Psoas muscle (tissue), 8 donors: ENCODE results near the gene FAM228A. TPM values are rescaled to one million over a fixed set of nuclear protein-coding genes. Genes with fewer than 3 reads are reported as not detected.
"Not testable (repeated sequence)": the region's sequence is repeated elsewhere in the genome, so short reads cannot be mapped to it uniquely, and the experiment has no call there.

Source experiments
- ATAC-seq, 4 donors: fragments of 200-7000 bp; cut with Tn5 transposase; one replicate each; pipeline ENCODE4 v1.9.1; 2020; ENCODE audit warnings: moderate library complexity in 3 of 4, mild to moderate bottlenecking in 2 of 4
- DNase-seq, 2 donors: peaks; one replicate each; pipeline ENCODE4 v3.0.0-alpha.2; 2020
- H3K27ac ChIP-seq: fragments of 200-600 bp; one replicate; pipeline ENCODE4 v1.8.0; 2022
- H3K27me3 ChIP-seq, 3 donors: fragments of 200-600 bp in 1 of 3; one replicate each; pipeline versions ENCODE4 v1.6.1 to v1.8.0; 2013 to 2022; ENCODE audit warnings: low read length in 2 of 3, mild to moderate bottlenecking in 2 of 3, moderate library complexity in 1 of 3; ENCODE audit not compliant: insufficient read depth in 3 of 3
- H3K36me3 ChIP-seq, 2 donors: fragments of 200-600 bp in 1 of 2; one replicate each; pipeline versions ENCODE4 v1.6.1 to v1.8.0; 2013 to 2022; ENCODE audit warnings: low read depth in 1 of 2, mild to moderate bottlenecking in 1 of 2, moderate library complexity in 1 of 2; ENCODE audit not compliant: insufficient read depth in 1 of 2
- H3K4me1 ChIP-seq: fragments of 200-600 bp; one replicate; pipeline ENCODE4 v1.8.0; 2022
- H3K4me3 ChIP-seq: fragments of 200-600 bp; one replicate; pipeline ENCODE4 v1.8.0; 2022; ENCODE audit warnings: mild to moderate bottlenecking
- H3K9me3 ChIP-seq: fragments of 200-600 bp; one replicate; pipeline ENCODE4 v1.8.0; 2022
- WGBS, 3 donors: extraction: QIAGEN DNeasy Blood & Tissue Kit; methylation state at CpG; one replicate each; pipeline versions ENCODE4 v1.1.6 to v1.1.7; 2013; 5-methylcytosine and 5-hydroxymethylcytosine counted together
- intact Hi-C, 2 donors: fragments of 100-400 bp; cut with DNase I; formaldehyde crosslinking; loops; one replicate each; pipeline versions ENCODE4 v1.11.0 to v1.14.2; 2022
- polyA plus RNA-seq, 3 donors: library from polyadenylated mRNA; stranded (reverse); fragments of 200-250 nt; gene quantifications; one replicate each; pipeline ENCODE4 v1.2.3, GENCODE V29; 2013
- total RNA-seq, 4 donors: library from RNA; stranded (reverse); fragmentation: NEBNext Ultra II Directional in 2 of 4; extraction: Animal tissue kit (Norgen Biotek cat#: 25700) in 2 of 4; gene quantifications; one replicate each; pipeline versions ENCODE4 v1.2.1 to v1.2.4, GENCODE V29; 2021 to 2023
- TF ChIP-seq, protein P1 (sequence below): fragments of 200-600 bp; IDR thresholded peaks from one replicate; pipeline ENCODE4 v1.8.0; 2022; ENCODE audit warnings: antibody characterized with exemption
- donor health status: healthy with polysubstance abuse.
- donor health status: DM: no; HTN: no; CAD: no; lungs with moderate emphysema.
- donor health status: Bipolar disorder and iron deficiency.
- donor health status: healthy.
- donor health status: DM: yes; HTN: yes; CAD: no.
- donor health status: DM: no; HTN: no; CAD: no.
- donor health status: DM: no; HTN: no; CAD: no.
- donor health status: DM: yes; HTN: yes; CAD: no.

The FAM228A gene
- total and polyA plus RNA-seq, 7 donors, result 0.04 to 0.69 (median 0.37) TPM; not detected in 1

DNA sequence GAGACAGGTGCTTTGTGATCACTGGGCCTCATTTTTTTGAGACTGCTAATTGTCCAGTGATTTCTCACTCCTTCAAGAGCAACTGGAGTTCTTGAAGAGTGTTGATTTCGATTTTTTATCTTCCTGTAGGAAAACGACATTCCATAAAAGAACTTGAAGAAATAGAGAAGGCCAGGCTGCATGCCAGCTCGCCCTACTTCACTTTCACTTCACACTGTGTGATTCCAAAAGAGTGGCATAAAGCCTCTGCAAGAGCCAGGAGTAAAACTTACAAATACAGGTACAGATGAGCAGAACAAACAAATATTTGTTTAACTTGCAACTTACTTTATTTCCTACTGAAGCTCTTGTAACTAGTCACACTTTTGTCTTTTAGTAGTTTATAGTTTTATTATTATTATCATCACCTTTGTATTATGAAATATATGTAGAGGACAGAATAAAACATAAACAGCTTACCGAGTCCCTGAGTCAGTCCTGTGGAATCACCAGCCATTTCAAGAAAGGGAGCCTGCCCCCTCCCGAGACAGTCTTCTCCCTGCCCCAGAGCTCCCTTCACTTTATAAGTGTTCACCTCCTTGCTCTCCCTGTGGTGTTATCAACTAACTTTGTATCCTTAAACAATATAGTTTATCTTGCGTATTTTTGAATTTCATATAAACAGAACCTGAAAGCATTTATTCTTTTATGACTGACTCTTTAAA, 8.7 kb downstream of the FAM228A start:
- no peaks in the 10 kb centered on the region for H3K27me3 ChIP-seq
- no peak overlapping the region for H3K27ac ChIP-seq
- ATAC-seq, result no peak
- DNase-seq, result no peak
- H3K4me3 ChIP-seq, result no peak overlapping the region
- H3K9me3 ChIP-seq, result no peaks in the 10 kb centered on the region
- WGBS, 3 donors, result 81 to 82% (median 82%) methylated on average over 6 of the region's 6 CpGs
- intact Hi-C loops, result no loop called here
- no peaks in the 10 kb centered on the region for H3K36me3 ChIP-seq
- no peaks in the 10 kb centered on the region for H3K4me1 ChIP-seq
- TF ChIP-seq, protein P1, sequence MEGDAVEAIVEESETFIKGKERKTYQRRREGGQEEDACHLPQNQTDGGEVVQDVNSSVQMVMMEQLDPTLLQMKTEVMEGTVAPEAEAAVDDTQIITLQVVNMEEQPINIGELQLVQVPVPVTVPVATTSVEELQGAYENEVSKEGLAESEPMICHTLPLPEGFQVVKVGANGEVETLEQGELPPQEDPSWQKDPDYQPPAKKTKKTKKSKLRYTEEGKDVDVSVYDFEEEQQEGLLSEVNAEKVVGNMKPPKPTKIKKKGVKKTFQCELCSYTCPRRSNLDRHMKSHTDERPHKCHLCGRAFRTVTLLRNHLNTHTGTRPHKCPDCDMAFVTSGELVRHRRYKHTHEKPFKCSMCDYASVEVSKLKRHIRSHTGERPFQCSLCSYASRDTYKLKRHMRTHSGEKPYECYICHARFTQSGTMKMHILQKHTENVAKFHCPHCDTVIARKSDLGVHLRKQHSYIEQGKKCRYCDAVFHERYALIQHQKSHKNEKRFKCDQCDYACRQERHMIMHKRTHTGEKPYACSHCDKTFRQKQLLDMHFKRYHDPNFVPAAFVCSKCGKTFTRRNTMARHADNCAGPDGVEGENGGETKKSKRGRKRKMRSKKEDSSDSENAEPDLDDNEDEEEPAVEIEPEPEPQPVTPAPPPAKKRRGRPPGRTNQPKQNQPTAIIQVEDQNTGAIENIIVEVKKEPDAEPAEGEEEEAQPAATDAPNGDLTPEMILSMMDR, result no peak

DNA sequence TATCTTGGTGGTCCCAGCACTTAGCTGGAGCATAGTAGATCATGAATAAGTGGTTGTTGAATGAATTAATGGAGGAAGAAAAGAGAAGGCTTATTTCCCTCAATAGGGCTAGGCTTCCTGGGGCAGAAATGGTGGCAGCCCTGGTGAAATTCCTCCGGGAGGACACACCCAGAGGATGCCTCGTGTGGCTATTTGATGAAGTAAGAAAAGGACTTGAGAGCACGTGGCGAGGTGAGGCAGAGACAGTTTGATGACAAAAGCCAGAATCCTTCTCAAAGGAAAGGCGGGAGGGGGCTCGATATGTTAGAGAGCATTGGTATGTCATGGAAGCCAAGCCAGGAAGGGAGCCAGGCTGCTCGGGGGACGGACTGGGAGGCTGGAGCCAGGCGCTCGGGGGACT, 14.7 kb downstream of the FAM228A start:
- no peak for ATAC-seq

DNA sequence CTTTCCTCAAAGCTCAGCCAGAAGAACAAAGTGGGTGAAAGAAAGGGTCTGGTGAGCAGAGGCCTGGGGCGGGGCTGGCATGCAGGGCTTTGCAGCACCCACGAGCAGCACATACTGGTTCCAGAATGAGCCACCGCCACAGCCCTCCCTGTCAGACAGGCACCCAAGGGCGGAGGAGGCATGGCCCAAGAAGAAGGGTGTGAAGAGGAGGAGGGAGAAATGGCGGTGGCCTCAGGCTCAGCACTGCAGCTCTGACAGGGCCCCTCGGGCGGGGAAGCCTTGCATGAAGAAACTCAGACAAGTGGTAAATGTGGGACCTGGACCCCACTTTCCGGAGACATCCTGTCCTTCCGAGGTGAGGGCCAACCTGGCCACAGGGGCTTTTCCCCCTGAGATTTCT, 15.7 kb downstream of the FAM228A start:
- Histone ChIP-seq H3K27me3 (no peaks in the 10 kb centered on the region), H3K27ac (no peak overlapping the region), H3K9me3 (no peaks in the 10 kb centered on the region), H3K36me3 (no peaks in the 10 kb centered on the region), H3K4me3 (no peak overlapping the region), H3K4me1 (no peaks in the 10 kb centered on the region)
- TF ChIP-seq, protein P1, result no peak
- WGBS, 3 donors, result 88 to 92% (median 91%) methylated on average over 8 to 9 of the region's 9 CpGs
- ATAC-seq (no peak), DNase-seq (no peak)
- intact Hi-C loops, result no loop called here

More for the DNA sequence above, 14.7 kb downstream of the FAM228A start:
- Histone ChIP-seq H3K9me3 (no peaks in the 10 kb centered on the region), H3K27me3 (no peaks in the 10 kb centered on the region), H3K27ac (no peak overlapping the region), H3K4me3 (no peak overlapping the region), H3K4me1 (no peaks in the 10 kb centered on the region), H3K36me3 (no peaks in the 10 kb centered on the region)
- TF ChIP-seq, protein P1, result no peak
- DNase-seq, result no peak
- intact Hi-C loops, result no loop called here
- WGBS, 3 donors, result 81 to 86% (median 85%) methylated on average over 10 of the region's 10 CpGs

DNA sequence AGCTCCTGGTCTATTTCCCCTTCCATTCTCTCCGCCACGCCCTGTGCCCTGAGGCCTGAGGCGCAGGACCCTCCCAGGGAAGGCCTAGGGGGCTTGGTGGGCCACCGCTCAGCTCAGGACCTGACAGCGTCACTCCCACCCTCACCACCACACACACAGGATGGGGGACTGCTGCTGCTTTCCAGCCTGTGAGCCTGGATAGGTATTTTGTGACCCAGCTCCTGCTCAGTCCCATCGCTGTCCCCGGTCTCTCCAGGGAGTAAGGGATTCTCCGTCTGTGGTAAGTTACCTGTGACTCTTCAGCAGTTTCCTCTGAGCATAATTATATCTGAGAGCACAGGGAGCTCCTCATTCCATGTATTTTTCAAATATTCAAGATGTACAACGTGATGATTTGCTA, 16.3 kb downstream of the FAM228A start:
- intact Hi-C loops, result no loop called here
- Histone ChIP-seq H3K4me1 (no peaks in the 10 kb centered on the region), H3K27ac (no peak overlapping the region), H3K9me3 (no peaks in the 10 kb centered on the region), H3K4me3 (no peak overlapping the region), H3K27me3 (no peaks in the 10 kb centered on the region), H3K36me3 (no peaks in the 10 kb centered on the region)
- 87 to 91% (median 88%) methylated on average over 9 of the region's 9 CpGs for WGBS, 3 donors
- ATAC-seq (no peak), DNase-seq (no peak)
- TF ChIP-seq, protein P1, result no peak

DNA sequence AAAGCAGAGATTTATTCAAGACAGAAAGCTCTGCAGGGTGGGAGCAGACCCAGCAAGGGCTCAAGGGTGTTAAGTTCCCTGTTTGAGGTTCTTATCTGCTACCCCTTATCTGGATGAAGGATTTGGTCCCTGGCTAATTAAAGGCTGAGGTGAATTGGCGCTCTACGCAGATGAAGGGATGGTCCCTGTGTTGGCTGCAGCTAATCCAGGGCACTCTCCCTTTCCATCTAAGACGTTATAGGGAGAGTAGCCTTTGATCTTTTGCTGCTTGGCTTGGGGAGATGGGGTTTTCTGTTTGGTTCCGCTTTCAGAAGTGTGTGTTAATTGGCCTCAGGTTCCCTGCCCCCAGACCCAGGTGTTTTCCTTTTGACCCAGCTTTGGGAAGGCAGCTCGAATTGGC, 17.0 kb downstream of the FAM228A start:
- no peaks in the 10 kb centered on the region for H3K27me3 ChIP-seq
- WGBS, 3 donors, result 52 to 63% (median 56%) methylated on average over 5 of the region's 5 CpGs
- H3K4me1 ChIP-seq, result no peaks in the 10 kb centered on the region
- H3K4me3 ChIP-seq, result no peak overlapping the region
- TF ChIP-seq, protein P1, result no peak
- no peaks in the 10 kb centered on the region for H3K9me3 ChIP-seq
- no peak for DNase-seq
- no peak overlapping the region for H3K27ac ChIP-seq
- intact Hi-C loops, result no loop called here
- ATAC-seq, result no peak
- H3K36me3 ChIP-seq, result no peaks in the 10 kb centered on the region

DNA sequence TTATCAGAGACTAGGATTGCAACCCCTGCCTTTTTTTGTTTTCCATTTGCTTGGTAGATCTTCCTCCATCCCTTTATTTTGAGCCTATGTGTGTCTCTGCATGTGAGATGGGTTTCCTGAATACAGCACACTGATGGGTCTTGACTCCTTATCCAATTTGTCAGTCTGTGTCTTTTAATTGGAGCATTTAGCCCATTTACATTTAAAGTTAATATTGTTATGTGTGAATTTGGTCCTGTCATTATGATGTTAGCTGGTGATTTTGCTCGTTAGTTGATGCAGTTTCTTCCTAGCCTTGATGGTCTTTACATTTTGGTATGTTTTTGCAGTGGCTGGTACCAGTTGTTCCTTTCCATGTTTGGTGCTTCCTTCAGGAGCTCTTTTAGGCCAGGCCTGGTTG, 22.4 kb downstream of the FAM228A start:
- DNase-seq, H3K9me3 ChIP-seq, H3K4me1 ChIP-seq, H3K27me3 ChIP-seq, ATAC-seq, H3K36me3 ChIP-seq, intact Hi-C loops, H3K4me3 ChIP-seq, H3K27ac ChIP-seq: not testable (repeated sequence)
- 67 to 90% (median 88%) methylated on average over 1 of the region's 1 CpG for WGBS, 3 donors
